ENCODE data around the gene PRELP.

The PRELP gene

DNA sequence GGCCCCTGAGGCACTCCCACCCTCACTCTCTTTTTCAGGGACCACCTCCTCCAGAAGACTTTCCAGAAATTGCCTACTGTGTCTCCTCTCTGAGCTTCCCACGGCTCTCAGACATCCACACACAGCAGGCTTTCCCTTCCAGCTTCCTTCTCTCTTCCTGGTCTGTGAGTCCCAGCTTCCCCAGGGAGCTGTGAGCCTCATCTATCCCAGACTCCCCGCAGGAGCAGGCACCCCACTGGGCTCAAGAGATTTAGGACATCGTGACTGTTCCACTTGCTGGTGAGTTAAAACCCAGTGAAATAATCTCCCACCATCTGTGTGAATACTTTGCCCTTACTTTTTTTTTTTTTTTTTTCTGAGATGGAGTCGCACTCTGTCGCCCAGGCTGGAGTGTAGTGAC, 22.0 kb upstream of the PRELP start:
- no peak for FAIRE-seq
- TF ChIP-seq, protein P1, sequence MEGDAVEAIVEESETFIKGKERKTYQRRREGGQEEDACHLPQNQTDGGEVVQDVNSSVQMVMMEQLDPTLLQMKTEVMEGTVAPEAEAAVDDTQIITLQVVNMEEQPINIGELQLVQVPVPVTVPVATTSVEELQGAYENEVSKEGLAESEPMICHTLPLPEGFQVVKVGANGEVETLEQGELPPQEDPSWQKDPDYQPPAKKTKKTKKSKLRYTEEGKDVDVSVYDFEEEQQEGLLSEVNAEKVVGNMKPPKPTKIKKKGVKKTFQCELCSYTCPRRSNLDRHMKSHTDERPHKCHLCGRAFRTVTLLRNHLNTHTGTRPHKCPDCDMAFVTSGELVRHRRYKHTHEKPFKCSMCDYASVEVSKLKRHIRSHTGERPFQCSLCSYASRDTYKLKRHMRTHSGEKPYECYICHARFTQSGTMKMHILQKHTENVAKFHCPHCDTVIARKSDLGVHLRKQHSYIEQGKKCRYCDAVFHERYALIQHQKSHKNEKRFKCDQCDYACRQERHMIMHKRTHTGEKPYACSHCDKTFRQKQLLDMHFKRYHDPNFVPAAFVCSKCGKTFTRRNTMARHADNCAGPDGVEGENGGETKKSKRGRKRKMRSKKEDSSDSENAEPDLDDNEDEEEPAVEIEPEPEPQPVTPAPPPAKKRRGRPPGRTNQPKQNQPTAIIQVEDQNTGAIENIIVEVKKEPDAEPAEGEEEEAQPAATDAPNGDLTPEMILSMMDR (IDR thresholded peaks at IDR 0.05; ENCODE audit: insufficient read depth, missing control alignments): no peak

DNA sequence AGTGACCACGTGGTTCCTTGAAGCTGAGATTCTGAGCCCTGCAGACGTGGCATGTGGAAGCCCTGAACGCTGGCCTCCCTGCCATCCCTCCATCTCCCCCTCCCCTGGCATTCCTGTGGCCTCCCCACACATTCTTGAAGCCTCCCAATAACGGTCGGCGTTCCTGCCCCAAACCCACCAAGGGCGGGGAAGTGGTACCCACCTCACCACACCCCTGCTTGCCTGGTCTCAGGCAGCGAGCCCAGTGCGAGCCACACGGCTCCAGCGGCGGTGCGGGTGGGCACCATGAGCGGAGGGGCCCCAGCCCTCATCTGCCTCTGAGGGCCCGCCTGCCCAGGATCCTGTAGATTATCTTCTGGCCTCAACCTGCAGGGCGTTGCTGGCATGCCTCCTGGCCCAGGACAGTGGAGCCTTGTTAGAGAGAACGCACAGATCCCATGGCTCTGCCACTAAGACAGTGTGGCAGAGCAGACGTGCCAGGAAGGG, 20.6 kb upstream of the PRELP start:
- TF ChIP-seq, protein P1 (IDR thresholded peaks at IDR 0.05; ENCODE audit: insufficient read depth, missing control alignments): no peak
- FAIRE-seq: no peak

More for the DNA sequence above, 22.0 kb upstream of the PRELP start:
- no peak for DNase-seq (ENCODE audit: insufficient read length, low spot score)

DNA sequence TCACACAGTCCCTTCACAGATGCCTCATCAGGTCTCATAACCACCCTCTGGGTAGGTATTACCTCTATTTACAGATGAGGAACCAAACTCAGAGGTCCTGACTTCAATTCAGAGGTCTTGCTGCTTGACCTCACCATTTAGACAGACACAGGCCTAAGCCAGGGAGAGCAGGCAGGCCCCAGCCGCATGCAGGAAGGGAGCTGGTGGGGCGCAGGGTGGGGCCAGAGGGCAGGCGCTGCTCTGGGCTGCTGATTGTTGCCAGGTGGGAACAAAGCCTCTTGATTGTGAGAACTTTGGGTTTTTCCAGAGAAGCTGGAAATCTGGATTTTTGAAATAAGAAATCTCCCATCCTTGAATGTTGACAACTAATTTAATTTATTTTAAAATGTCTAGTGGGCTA, 19.9 kb upstream of the PRELP start:
- DNase-seq (ENCODE audit: insufficient read length, low spot score): no peak
- TF ChIP-seq, protein P1 (IDR thresholded peaks at IDR 0.05; ENCODE audit: insufficient read depth, missing control alignments): no peak
- FAIRE-seq: no peak

More for the DNA sequence above, 20.6 kb upstream of the PRELP start:
- no peak for DNase-seq (ENCODE audit: insufficient read length, low spot score)

DNA sequence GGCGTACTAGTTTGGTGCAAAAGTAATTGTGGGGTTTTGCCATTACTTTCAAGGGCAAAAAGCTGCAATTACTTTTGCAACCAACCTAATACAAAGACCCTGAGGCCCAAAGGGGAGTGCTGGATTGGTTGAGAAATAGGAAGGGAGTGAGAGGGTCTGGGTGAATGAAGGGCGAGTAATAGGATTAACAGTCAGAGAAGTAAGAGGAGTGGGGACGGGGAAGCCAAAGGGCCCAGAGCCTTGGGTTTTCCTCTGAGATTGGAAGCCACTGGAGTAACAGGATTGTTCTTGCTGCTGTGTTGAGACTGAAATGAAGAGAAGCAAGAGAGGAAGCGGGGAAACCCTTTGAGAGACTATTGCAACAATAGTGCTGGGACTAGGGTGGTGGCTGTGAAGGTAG, 19.0 kb upstream of the PRELP start:
- TF ChIP-seq, protein P1 (IDR thresholded peaks at IDR 0.05; ENCODE audit: insufficient read depth, missing control alignments): no peak
- DNase-seq (ENCODE audit: insufficient read length, low spot score) (no peak), FAIRE-seq (no peak)

DNA sequence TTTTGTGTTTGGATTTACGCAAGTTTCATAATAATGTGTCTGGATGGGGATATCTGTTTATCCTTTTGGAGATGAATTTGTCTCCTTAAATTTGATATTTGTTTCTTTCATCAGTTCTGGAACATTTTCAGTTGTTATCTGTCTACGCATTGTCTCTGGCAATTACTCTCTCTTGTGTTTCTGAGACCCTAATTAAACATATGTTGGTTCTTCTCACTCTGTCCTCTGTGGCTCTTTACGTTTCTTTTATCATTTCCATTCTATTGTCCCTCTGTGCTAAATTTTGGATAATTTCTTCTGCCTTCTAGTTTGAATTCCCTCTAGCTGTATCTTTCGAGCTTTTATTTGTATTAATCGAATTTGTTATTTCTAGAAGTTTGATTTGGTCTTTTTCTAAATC, 17.5 kb upstream of the PRELP start:
- TF ChIP-seq, protein P1 (IDR thresholded peaks at IDR 0.05; ENCODE audit: insufficient read depth, missing control alignments): no peak
- DNase-seq (ENCODE audit: insufficient read length, low spot score) (no peak), FAIRE-seq (no peak)

DNA sequence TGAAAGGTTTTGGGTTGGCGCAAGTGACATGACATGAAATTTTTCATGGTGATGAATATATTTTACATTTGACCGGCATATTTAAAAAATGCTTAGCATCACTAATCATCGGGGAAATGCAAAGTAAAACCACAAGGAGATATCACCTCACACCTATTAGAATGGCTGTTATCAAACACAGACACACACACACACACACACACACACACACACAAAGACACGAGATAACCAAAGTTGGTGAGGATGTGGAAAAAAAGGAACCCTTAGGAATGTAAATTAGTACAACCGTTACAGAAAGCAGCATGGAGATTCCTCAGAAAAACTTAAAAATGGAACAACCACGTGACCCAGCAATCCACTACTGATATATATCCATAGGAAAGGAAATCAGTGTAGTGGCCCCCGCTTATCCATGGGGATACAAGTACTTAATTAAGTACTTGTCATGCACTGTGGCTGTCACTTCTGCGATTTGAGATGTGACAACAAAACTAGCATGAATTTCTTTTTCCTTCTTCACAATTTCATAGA, 15.9 kb upstream of the PRELP start:
- no peak for DNase-seq (ENCODE audit: insufficient read length, low spot score)
- no peak for FAIRE-seq
- TF ChIP-seq, protein P1 (IDR thresholded peaks at IDR 0.05; ENCODE audit: insufficient read depth, missing control alignments): no peak

DNA sequence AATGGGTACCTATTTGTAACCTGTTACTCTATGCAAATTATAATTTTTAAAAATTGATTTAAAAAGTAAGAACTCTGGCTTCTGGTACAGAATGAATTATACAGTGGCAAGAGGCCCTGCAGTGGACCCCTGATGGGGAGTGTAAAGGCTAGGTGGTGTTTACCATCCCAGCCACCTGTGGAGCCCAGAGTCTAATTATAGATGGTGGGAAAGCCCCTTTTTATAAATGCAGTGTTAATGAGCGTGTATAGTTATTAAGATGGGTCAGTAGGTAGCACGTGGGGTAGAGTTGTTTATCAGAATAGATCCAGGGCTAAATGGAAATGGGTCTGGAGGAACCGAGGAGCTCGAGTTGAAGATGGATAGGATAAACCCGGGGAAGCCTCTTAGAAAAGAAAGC, 13.9 kb upstream of the PRELP start:
- TF ChIP-seq, protein P1 (IDR thresholded peaks at IDR 0.05; ENCODE audit: insufficient read depth, missing control alignments): no peak
- FAIRE-seq: no peak
- DNase-seq (ENCODE audit: insufficient read length, low spot score): no peak

All from D721Med (cell line).